Fibroblast of skin of back (primary cell): ENCODE data around the gene BDP1.
A peak's percentile ranks its signal among the peaks of the same experiment; 100 is the strongest.
"Not testable (repeated sequence)": the region's sequence is repeated elsewhere in the genome, so short reads cannot be mapped to it uniquely, and the experiment has no call there.

ENCODE experiments used
- DNase-seq: peaks from one replicate; pipeline ENCODE4 v3.0.0-alpha.2; 2013

The BDP1 gene

DNA sequence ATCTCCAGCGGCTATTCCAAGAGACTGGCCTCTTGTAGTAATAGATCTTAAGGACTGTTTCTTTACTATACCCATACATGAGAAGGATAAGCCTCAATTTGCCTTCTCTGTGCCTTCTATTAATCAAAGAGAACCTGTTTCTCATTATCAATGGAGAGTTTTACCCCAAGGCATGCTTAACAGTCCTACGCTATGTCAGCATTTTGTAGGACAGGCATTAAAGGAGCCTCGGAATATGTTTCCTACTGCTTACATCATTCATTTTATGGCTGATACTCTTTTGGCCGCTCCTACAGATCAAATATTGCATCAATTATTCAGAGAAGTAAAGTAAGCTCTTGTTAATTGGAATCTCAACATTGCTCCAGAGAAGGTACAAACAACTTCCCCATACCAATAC, 120.1 kb downstream of the BDP1 start:
- not testable (repeated sequence) for DNase-seq

DNA sequence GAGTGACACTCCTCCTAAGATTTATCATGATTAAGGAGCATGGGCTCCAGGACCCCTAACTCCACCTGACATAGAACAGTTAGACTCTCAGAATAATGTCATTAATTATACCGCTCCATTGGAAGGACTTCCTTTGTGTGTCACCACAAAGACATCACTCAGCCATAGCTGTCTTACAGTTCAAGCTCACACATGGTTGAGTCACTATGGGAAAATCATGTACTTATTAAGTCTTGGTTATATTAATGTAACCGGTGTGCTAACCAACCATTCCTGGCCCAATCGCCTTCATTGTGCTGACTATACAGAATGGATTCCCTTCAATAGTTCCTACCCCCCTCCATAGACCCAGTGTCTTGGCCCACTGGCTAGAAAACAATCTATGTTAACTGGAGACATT, 120.8 kb downstream of the BDP1 start:
- DNase-seq: no peak

DNA sequence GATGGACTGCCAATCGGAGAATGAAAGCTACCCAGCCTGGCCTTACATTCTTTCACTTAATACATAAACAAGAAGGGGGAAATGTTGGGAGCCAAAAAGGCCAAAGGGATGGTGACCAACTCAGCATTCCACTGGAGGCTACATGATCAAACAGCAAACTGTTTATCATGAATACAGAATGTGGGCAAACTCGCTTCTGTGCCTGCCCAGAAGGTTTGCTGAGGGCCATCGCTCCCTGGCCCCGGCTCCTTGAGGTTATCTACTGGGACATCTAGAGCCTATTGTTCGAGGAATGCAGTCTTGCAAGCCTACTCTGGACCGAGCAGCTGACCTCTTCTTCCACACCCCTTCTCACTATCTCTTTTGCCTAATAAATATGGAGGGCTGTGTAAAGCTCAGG, 122.4 kb downstream of the BDP1 start:
- DNase-seq: not testable (repeated sequence)

- DNase-seq: no peak
These were observed 127.6 kb downstream of the BDP1 start for GRCh38 chr5:71582945-71583584.

DNA sequence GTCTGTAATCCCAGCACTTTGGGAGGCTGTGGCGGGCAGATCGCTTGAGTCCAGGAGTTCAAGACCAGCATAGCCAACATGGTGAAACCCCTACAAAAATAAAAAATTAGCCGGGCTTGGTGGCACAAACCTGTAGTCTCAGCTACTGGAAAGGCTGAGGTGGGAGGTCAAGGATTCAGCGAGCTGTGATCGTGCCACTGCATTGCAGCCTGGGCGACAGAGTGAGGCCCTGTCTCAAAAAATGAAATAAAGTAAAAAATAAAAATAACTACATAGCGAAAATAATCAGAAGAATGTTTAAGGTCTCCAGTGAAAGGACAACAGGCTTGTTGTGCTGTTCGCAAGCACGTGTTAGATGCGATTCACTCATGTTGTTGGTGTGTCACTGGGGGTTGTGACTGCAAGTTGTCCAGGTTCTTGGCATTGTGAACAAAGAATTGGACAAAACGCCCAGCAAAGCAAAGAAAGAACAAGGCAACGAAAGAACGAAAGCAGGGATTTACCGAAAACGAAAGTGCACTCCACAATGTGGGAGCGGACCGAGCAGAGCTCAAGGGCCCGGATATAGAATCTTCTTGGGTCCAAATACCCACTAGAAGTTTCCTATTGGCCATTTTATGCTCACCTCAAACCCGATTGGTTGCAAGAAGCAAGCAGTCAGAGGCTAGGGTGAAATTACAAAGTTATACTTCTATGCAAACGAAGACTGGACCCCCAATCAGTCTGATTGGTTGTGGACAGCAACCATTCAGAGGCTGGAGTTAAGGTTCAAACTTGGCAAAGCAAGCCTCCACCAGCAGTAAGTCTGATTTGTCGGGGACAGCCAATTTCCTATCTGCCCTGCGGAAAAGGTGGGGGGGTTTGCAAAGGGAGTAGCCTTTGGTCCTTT, 130.8 kb downstream of the BDP1 start:
- peak; percentile 25 for DNase-seq

GRCh38 chr5:71586941-71587765, 131.7 kb downstream of the BDP1 start, which contains the start of gene MCCC2:
Gene MCCC2, plus strand, starts transcription at chr5:71587340. Its CDS starts 86 bp downstream, at chr5:71587426.
- DNase-seq: peak; percentile 95

- DNase-seq: no peak
These were observed 132.5 kb downstream of the BDP1 start for GRCh38 chr5:71587766-71588532.

- no peak for DNase-seq
These were observed 133.1 kb downstream of the BDP1 start for GRCh38 chr5:71588533-71588885.

DNA sequence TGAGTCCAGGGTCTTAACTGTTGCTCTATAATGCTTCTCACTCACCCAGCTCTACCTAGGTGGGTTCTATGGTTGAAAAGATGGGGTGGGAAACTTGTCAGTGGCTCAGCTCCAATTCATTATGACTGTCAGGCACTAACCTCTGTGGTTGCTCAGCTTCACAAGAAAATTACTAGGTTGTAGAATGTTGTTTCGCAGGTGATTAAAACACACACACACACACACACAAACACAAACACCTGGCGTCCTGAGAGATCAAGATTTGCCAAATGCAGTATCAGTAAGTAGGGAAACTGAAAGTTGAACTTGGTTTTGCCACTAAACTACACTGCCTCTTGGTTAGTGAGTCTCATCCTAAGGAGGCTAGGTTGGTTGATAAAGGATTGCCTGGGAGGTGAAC, 134.5 kb downstream of the BDP1 start:
- no peak for DNase-seq

- no peak for DNase-seq
These were observed 135.6 kb downstream of the BDP1 start for GRCh38 chr5:71591100-71591499.

GRCh38 chr5:71596169-71596568, 140.7 kb downstream of the BDP1 start:
- DNase-seq: no peak

DNA sequence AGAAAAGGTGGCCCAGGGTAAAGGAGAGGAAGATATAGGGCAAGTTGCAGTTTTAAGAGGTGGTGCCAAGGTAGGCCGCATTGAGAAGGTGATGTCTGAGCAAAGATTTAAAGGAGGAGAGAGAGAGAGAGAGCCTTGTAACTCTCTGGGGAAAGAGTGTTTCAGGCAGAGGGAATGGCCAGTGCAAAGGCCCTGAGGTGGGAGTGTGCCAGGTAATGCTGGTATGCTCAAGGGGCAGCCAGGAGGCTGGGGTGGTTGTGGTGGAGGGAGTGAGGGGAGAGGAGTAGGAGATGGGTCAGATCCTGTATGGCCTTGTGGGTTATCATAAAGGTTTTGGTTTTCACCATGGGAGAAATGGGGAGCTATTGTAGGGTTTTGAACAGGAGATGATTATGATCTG, 141.6 kb downstream of the BDP1 start:
- DNase-seq: no peak

- no peak for DNase-seq
These were observed 145.3 kb downstream of the BDP1 start for GRCh38 chr5:71600783-71601182.

DNA sequence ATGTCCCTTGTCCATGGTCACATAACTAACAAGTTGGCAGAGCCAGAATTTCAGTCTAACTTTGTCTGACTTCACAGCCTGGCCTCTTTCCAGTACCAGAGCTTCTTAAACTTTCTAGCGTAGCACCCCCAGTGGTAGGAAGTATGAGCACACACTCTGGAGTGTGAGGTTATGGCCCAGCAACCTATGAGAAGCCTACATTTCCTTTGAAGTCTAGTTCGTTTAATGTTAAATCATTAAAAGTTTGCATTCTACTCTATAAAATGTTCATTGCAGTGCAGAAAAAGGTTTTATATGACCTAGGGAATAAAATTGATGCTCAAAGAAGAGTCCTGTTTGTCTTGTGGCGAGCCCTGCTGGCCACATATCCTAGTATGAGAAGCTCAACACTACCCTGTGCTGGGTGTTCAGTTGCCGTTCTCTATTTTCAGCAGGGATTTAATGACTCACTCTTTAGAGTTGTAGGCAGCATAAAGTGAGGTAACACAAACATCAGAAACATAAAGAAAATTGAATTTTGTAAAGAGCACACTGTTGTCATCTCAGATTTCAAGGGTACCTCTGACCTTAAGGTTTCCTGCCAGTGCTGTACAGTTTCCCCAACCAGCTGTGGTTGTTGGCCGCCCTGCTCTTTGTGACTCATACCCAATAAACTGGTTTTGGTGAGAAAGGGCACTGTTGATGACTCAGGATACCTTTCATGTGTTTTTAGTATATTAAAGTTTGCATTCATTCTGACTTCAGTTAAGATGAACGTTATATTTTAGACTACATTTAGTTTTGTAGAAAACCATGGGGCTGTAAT, 146.0 kb downstream of the BDP1 start:
- DNase-seq: peak; percentile 93

DNA sequence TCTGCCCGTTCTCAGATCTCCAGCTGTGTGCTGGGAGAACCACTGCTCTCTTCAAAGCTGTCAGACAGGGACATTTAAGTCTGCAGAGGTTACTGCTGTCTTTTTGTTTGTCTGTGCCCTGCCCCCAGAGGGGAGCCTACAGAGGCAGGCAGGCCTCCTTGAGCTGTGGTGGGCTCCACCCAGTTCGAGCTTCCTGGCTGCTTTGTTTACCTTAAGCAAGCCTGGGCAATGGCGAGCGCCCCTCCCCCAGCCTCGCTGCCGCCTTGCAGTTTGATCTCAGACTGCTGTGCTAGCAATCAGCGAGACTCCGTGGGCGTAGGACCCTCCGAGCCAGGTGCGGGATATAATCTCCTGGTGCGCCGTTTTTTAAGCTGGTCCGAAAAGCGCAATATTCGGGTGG, 154.5 kb downstream of the BDP1 start:
- DNase-seq: not testable (repeated sequence)

- DNase-seq: no peak
These were observed 160.4 kb downstream of the BDP1 start for GRCh38 chr5:71615809-71616208.
